Measurements from ENCODE around the gene HCN3.

HCN3 gene

GRCh38 chr1:155318082-155318481, 40.8 kb downstream of the HCN3 start:
- Histone ChIP-seq H3K9me2 (replicated peaks; ENCODE audit: insufficient read depth, low read length) (no peaks in the 10 kb centered on the region), H3F3A (ENCODE audit: insufficient read depth, low read length) (peaks cover 33% of the 10 kb centered on the region), H3K4me2 (ENCODE audit: low read depth, low read length) (no peak overlapping the region), H3K27ac (ENCODE audit: low read length) (no peak overlapping the region), H3K36me3 (replicated peaks; ENCODE audit: insufficient read depth, low read length) (peaks cover 7% of the 10 kb centered on the region), H3K79me2 (ENCODE audit: low read length) (peaks cover 4% of the 10 kb centered on the region), H2AFZ (ENCODE audit: low read length) (no peak overlapping the region), H3K27me3 (replicated peaks; ENCODE audit: insufficient read depth, low read length) (no peaks in the 10 kb centered on the region), H4K20me1 (ENCODE audit: insufficient read depth, low read length) (no peaks in the 10 kb centered on the region), H3K4me1 (ENCODE audit: low read length) (no peaks in the 10 kb centered on the region), H3K9me3 (replicated peaks; ENCODE audit: insufficient read depth, low read length) (no peaks in the 10 kb centered on the region), H3K9ac (ENCODE audit: low read length) (no peak overlapping the region), H3K4me3 (ENCODE audit: low read length) (no peak overlapping the region)
- TF ChIP-seq, protein P1, sequence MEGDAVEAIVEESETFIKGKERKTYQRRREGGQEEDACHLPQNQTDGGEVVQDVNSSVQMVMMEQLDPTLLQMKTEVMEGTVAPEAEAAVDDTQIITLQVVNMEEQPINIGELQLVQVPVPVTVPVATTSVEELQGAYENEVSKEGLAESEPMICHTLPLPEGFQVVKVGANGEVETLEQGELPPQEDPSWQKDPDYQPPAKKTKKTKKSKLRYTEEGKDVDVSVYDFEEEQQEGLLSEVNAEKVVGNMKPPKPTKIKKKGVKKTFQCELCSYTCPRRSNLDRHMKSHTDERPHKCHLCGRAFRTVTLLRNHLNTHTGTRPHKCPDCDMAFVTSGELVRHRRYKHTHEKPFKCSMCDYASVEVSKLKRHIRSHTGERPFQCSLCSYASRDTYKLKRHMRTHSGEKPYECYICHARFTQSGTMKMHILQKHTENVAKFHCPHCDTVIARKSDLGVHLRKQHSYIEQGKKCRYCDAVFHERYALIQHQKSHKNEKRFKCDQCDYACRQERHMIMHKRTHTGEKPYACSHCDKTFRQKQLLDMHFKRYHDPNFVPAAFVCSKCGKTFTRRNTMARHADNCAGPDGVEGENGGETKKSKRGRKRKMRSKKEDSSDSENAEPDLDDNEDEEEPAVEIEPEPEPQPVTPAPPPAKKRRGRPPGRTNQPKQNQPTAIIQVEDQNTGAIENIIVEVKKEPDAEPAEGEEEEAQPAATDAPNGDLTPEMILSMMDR (IDR thresholded peaks at IDR 0.05; ENCODE audit: low read length) = no peak
- no peak for TF ChIP-seq EZH2 (optimal IDR thresholded peaks at IDR 0.05; ENCODE audit: low read depth, low read length)
- TF ChIP-seq EZH2phosphoT487 (IDR thresholded peaks at IDR 0.05; ENCODE audit: low read length) = no peak
- no peak for DNase-seq

GRCh38 chr1:155319536-155319935, 42.3 kb downstream of the HCN3 start:
- Histone ChIP-seq H3K4me3 (ENCODE audit: low read length) (no peak overlapping the region), H3K9me2 (replicated peaks; ENCODE audit: insufficient read depth, low read length) (no peaks in the 10 kb centered on the region), H4K20me1 (ENCODE audit: insufficient read depth, low read length) (no peaks in the 10 kb centered on the region), H3K9ac (ENCODE audit: low read length) (no peak overlapping the region), H3K79me2 (ENCODE audit: low read length) (no peaks in the 10 kb centered on the region), H3K36me3 (replicated peaks; ENCODE audit: insufficient read depth, low read length) (0 out of 2 replicates have a peak, but pooled peaks cover 7% of the 10 kb centered on the region), H2AFZ (ENCODE audit: low read length) (no peak overlapping the region), H3F3A (ENCODE audit: insufficient read depth, low read length) (peaks cover 48% of the 10 kb centered on the region), H3K27ac (ENCODE audit: low read length) (no peak overlapping the region), H3K9me3 (replicated peaks; ENCODE audit: insufficient read depth, low read length) (no peaks in the 10 kb centered on the region), H3K4me1 (ENCODE audit: low read length) (no peaks in the 10 kb centered on the region), H3K27me3 (replicated peaks; ENCODE audit: insufficient read depth, low read length) (no peaks in the 10 kb centered on the region), H3K4me2 (ENCODE audit: low read depth, low read length) (no peak overlapping the region)
- DNase-seq = no peak
- TF ChIP-seq EZH2 (optimal IDR thresholded peaks at IDR 0.05; ENCODE audit: low read depth, low read length) (no peak), EZH2phosphoT487 (IDR thresholded peaks at IDR 0.05; ENCODE audit: low read length) (no peak)
- TF ChIP-seq, protein P1 (IDR thresholded peaks at IDR 0.05; ENCODE audit: low read length) = no peak

DNA sequence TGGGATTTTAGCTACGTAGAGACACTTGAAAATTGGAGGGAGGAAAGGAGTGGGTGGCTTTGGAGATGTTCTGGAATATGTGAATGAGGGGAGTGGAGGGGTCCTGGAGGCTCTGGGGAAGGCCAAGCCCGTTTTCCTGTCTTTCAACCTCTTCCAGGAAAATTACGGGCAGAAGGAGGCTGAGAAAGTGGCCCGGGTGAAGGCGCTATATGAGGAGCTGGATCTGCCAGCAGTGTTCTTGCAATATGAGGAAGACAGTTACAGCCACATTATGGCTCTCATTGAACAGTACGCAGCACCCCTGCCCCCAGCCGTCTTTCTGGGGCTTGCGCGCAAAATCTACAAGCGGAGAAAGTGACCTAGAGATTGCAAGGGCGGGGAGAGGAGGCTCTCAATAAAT, 43.0 kb downstream of the HCN3 start:
- H2AFZ ChIP-seq (ENCODE audit: low read length) = no peak overlapping the region
- H3F3A ChIP-seq (ENCODE audit: insufficient read depth, low read length) = peaks cover 50% of the 10 kb centered on the region
- H3K36me3 ChIP-seq (replicated peaks; ENCODE audit: insufficient read depth, low read length) = 0 out of 2 replicates have a peak, but pooled peaks cover 7% of the 10 kb centered on the region
- no peaks in the 10 kb centered on the region for H3K9me3 ChIP-seq (replicated peaks; ENCODE audit: insufficient read depth, low read length)
- no peaks in the 10 kb centered on the region for H3K79me2 ChIP-seq (ENCODE audit: low read length)
- H4K20me1 ChIP-seq (ENCODE audit: insufficient read depth, low read length) = no peaks in the 10 kb centered on the region
- no peak for TF ChIP-seq EZH2phosphoT487 (IDR thresholded peaks at IDR 0.05; ENCODE audit: low read length)
- no peak for TF ChIP-seq EZH2 (optimal IDR thresholded peaks at IDR 0.05; ENCODE audit: low read depth, low read length)
- TF ChIP-seq, protein P1 (IDR thresholded peaks at IDR 0.05; ENCODE audit: low read length) = no peak
- H3K4me3 ChIP-seq (ENCODE audit: low read length) = no peak overlapping the region
- no peak overlapping the region for H3K27ac ChIP-seq (ENCODE audit: low read length)
- no peak overlapping the region for H3K9ac ChIP-seq (ENCODE audit: low read length)
- no peak overlapping the region for H3K4me2 ChIP-seq (ENCODE audit: low read depth, low read length)
- no peaks in the 10 kb centered on the region for H3K27me3 ChIP-seq (replicated peaks; ENCODE audit: insufficient read depth, low read length)
- no peaks in the 10 kb centered on the region for H3K9me2 ChIP-seq (replicated peaks; ENCODE audit: insufficient read depth, low read length)
- no peak for DNase-seq
- H3K4me1 ChIP-seq (ENCODE audit: low read length) = 0 out of 2 replicates have a peak, but pooled peaks cover 6% of the 10 kb centered on the region

Data from MM.1S (cell line).